Measurements from ENCODE around the gene LRFN2. TPM values are rescaled to one million over a fixed set of nuclear protein-coding genes. Genes with fewer than 3 reads are reported as not detected.

Gene LRFN2
- total RNA-seq, 2 experiments from 2014 or later = not detected

DNA sequence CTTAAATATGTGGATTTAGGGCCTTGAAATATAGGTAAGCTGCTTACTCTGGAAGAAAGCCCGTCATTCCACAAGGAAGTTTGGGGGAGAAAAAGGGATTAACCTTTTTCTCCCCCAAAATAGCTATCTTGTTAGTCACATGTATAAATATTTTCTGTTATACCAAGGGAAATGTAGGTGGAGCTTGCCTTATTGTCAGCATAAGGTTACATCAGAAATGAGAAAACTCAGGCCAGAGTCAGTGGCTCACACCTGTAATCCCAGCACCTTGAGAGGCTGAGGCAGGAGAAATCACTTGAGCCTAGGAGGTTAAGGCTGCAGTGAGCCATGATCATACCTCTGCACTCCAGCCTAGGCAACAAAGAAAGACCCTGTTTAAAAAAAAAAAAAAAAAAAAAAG lies 129.9 kb downstream of the LRFN2 start:
- Mint-ChIP-seq H3K4me3 (no peak overlapping the region), H3K27me3 (peaks cover 22% of the 10 kb centered on the region), H3K9me3 (no peaks in the 10 kb centered on the region), H3K27ac (no peak overlapping the region), H3K36me3 (no peaks in the 10 kb centered on the region), H3K4me1 (no peaks in the 10 kb centered on the region)
- DNase-seq = no peak
- ATAC-seq (ENCODE audit: low read depth) = no peak
- POLR2A ChIA-PET = no interaction called here

DNA sequence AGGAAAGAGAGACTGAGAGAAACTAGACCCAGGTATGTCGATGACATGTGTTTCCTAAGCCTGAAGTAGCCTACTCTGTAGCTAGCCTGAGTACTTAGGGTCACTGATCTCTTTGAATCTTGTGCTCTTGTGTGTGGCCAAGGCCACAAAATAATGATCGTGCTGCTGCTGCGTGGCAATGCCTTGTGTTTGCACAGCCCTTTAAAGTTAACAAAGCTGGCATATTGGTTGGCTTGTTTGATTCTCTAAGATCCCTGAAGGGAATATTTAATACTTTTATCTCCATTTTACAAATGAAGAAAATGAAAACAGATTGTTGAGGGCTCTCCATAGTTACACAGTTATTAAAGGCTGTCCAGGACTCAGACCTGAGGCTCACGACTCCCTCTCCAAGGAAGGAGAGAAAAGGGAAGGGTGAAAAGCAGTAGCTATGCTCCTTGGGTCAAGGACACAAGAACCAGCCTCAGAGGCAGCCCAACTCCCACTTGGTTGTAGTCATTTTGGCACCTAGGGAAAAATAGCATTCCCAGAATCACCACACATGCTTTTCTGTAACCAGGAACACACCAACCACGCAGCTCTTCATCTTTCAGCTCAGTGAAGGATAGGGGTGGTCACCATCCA lies 130.7 kb downstream of the LRFN2 start:
- POLR2A ChIA-PET = no interaction called here
- DNase-seq = no peak
- Mint-ChIP-seq H3K4me1 (no peaks in the 10 kb centered on the region), H3K9me3 (no peaks in the 10 kb centered on the region), H3K4me3 (no peak overlapping the region), H3K27me3 (peaks cover 26% of the 10 kb centered on the region), H3K27ac (no peak overlapping the region), H3K36me3 (no peaks in the 10 kb centered on the region)
- ATAC-seq (ENCODE audit: low read depth) = no peak

DNA sequence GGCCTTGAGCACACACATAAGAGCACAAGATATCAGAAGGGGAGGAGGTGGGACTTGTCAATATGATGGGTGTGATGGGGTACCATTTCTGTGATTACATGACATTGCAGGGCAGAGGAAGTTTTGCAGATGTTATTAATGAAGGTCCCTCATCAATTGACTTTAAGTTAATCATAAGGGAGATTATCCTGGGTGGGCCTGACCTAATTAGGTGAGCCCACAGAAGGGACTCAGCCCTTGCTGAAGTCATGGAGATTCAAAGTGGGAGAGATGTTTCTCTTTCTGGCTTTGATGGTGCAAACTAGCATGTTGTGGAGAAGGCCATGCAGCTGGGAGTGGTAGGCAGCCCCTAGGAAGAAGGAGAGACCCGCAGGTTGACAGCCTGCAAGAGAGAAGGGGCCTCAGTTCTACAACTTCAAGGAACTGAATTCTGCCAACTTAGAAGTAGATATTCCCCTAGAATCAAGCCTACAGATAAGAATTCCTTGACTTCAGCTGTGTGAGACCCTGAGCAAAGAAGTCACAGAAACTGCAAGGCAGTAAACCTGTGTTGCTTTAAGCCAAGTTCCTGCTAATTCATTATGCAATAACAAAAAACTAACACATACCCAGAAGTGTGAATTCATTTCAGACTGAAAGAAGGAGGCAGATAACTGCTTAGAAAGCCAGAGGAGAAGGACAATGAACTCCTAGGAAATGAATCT lies 131.3 kb downstream of the LRFN2 start:
- Mint-ChIP-seq H3K27ac (no peak overlapping the region), H3K4me3 (no peak overlapping the region), H3K27me3 (peaks cover 26% of the 10 kb centered on the region), H3K9me3 (no peaks in the 10 kb centered on the region), H3K4me1 (no peaks in the 10 kb centered on the region), H3K36me3 (no peaks in the 10 kb centered on the region)
- ATAC-seq (ENCODE audit: low read depth) (no peak), DNase-seq (no peak)
- POLR2A ChIA-PET = interaction anchor here (0.5 kb wide), 1 partner anchor 149 kb away, joined by 4 read pairs; no protein-coding TSS in a partner anchor

DNA sequence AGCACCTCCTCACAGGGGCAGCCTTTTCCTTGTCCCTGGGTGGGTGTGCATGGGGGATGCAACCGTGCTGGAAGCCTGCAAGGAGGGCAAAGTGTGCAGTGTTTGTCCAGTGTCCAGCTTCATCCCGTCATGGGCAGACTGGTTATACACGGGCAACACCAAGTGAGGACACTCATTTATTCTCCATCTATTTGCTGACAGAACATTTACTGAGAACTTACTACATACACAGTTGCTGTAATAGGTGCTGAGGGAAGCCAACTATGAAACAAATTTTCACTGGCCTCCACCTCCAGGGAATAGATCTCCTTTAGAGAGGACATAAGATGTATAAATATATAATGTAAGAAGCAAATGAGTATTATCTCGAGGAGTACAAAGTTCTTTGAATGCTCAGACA lies 136.7 kb downstream of the LRFN2 start:
- no peak overlapping the region for H3K4me3 Mint-ChIP-seq
- no peaks in the 10 kb centered on the region for H3K36me3 Mint-ChIP-seq
- no peaks in the 10 kb centered on the region for H3K9me3 Mint-ChIP-seq
- no peak for ATAC-seq (ENCODE audit: low read depth)
- POLR2A ChIA-PET = no interaction called here
- H3K27ac Mint-ChIP-seq = no peak overlapping the region
- peaks cover 3% of the 10 kb centered on the region for H3K4me1 Mint-ChIP-seq
- DNase-seq = no peak
- peaks cover 29% of the 10 kb centered on the region for H3K27me3 Mint-ChIP-seq

DNA sequence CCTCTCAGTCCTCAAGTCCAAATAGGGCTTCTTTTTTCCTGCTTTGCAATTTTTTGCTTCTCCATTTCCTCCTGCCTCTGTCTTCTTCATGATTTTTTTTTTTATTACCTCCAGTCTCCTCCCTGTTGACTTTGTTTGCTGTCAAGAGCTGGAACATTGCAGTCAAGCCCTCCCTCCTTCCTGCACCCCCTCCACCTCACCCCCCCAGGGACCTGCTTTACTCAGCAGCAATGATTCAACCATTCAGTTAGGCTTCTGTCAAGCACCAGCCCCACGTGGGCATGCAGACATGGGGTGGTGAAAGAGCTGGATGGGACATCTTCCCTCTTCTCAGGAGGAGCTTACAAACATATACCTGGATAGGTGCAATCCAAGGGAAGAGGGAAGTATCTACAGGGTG lies 142.4 kb downstream of the LRFN2 start:
- Mint-ChIP-seq H3K27me3 (peaks cover 18% of the 10 kb centered on the region), H3K27ac (no peak overlapping the region), H3K36me3 (no peaks in the 10 kb centered on the region), H3K4me3 (no peak overlapping the region), H3K9me3 (no peaks in the 10 kb centered on the region), H3K4me1 (peaks cover 3% of the 10 kb centered on the region)
- DNase-seq (no peak), ATAC-seq (ENCODE audit: low read depth) (no peak)
- POLR2A ChIA-PET = no interaction called here

DNA sequence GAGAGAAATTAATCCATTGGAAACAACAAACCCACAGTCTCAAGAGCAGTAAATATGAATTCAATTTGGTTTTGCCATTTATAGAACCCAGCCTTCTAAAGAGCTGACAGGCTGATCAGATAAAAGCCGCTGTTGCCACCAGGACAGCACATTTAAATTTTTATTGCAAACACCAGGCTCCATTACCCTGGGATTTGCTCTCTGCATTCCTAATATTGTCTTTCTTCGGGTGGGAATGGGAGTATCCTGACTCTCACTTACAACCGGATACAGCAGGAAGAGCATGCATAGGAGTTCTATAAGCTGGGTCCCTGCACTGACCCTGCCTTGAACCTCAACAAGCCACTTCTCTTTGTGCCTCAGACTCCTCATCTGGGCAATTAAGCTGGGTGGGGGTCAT lies 142.9 kb downstream of the LRFN2 start:
- peaks cover 17% of the 10 kb centered on the region for H3K27me3 Mint-ChIP-seq
- no peaks in the 10 kb centered on the region for H3K36me3 Mint-ChIP-seq
- peaks cover 3% of the 10 kb centered on the region for H3K4me1 Mint-ChIP-seq
- no peak overlapping the region for H3K4me3 Mint-ChIP-seq
- no peak for DNase-seq
- POLR2A ChIA-PET = no interaction called here
- H3K27ac Mint-ChIP-seq = no peak overlapping the region
- ATAC-seq (ENCODE audit: low read depth) = no peak
- no peaks in the 10 kb centered on the region for H3K9me3 Mint-ChIP-seq

DNA sequence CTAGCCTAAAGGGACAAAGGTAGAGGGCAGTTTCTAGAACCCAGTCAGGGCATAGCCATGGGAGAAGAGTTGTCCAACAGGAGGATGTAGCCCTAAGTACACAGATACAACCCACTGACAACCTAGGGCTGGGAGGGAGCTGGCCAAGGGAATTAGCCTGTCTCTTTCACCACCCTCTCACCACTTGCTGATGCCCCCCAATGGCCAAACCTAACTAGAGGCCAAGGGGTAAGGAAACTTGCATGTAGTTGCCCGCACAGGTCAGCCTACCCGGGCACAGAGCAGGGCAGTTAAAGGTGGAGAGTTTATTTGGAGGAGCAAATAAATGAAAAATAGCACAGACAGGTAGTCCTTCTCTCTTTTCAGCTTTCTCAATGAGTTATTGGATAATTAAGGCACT lies 143.3 kb downstream of the LRFN2 start:
- H3K9me3 Mint-ChIP-seq = no peaks in the 10 kb centered on the region
- ATAC-seq (ENCODE audit: low read depth) = no peak
- peaks cover 3% of the 10 kb centered on the region for H3K4me1 Mint-ChIP-seq
- H3K27ac Mint-ChIP-seq = no peak overlapping the region
- no peak overlapping the region for H3K4me3 Mint-ChIP-seq
- no peaks in the 10 kb centered on the region for H3K36me3 Mint-ChIP-seq
- H3K27me3 Mint-ChIP-seq = peaks cover 17% of the 10 kb centered on the region
- POLR2A ChIA-PET = no interaction called here
- DNase-seq = no peak

DNA sequence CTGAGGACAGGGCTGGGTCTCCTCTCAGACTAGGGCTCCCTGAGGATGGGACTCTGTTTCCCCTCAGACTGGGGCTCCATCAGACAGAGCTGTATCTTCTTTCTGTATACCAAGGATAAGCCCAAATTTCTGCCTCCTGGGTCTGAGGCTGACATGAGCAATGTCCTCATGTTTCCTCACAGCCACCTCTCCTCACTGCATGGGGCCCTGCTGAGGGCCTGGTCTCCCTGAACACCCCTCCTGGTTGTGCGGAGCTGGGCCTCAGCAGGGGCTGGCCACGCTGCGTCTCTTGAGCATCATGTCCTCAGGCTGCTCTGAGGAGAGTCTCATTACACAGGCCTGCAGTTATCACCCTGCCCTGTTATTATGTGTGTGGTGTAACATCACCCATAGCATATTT lies 144.6 kb downstream of the LRFN2 start:
- Mint-ChIP-seq H3K4me3 (no peak overlapping the region), H3K4me1 (peaks cover 7% of the 10 kb centered on the region), H3K27ac (no peak overlapping the region), H3K27me3 (peaks cover 9% of the 10 kb centered on the region), H3K36me3 (no peaks in the 10 kb centered on the region), H3K9me3 (no peaks in the 10 kb centered on the region)
- ATAC-seq (ENCODE audit: low read depth) (no peak), DNase-seq (no peak)
- POLR2A ChIA-PET = no interaction called here

DNA sequence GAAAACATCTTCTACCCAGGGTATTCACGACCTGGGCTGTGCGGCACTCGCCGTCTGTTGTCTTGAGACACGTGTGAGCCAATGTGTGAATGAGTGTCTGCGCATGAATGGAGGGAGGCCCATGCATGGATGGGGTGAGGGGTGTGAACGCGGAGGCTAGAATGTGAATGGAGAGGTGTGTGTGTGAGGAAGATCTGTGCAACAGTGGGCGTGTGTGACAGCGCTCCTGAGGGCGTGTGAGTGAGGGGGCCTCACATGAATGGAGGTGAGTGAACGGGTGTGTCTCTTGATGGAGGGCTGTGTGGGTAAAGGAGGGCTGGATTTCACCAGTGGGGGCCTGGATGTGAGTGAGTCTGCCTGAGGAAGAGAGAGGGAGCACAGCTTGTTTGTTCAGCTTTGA lies 146.0 kb downstream of the LRFN2 start:
- Mint-ChIP-seq H3K27me3 (peaks cover 6% of the 10 kb centered on the region), H3K36me3 (no peaks in the 10 kb centered on the region), H3K4me1 (peaks cover 16% of the 10 kb centered on the region), H3K4me3 (no peak overlapping the region), H3K27ac (no peak overlapping the region), H3K9me3 (no peaks in the 10 kb centered on the region)
- DNase-seq (no peak), ATAC-seq (ENCODE audit: low read depth) (no peak)
- POLR2A ChIA-PET = no interaction called here

DNA sequence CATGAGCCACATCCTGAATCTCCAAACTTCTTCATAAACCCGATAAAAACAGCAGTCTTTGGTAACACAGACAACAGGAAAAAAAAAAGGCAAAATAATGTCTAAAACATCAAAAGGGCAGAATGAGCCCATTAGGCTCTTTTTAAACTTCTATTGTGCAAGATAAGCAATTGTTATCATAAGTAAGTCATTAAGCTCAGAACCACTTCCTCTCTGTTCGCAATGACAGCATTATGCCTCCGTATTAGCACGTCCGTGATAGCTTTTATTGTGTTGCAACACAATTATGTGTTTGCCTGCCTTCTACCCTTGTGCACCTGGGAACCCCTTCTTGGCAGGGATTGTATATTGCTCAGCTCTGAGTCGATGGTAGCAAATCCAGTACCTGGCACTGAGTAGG lies 147.1 kb downstream of the LRFN2 start:
- no peaks in the 10 kb centered on the region for H3K9me3 Mint-ChIP-seq
- peaks cover under 1% of the 10 kb centered on the region for H3K27me3 Mint-ChIP-seq
- H3K36me3 Mint-ChIP-seq = no peaks in the 10 kb centered on the region
- H3K4me1 Mint-ChIP-seq = peaks cover 16% of the 10 kb centered on the region
- no peak for ATAC-seq (ENCODE audit: low read depth)
- DNase-seq = no peak
- POLR2A ChIA-PET = no interaction called here
- no peak overlapping the region for H3K4me3 Mint-ChIP-seq
- no peak overlapping the region for H3K27ac Mint-ChIP-seq

DNA sequence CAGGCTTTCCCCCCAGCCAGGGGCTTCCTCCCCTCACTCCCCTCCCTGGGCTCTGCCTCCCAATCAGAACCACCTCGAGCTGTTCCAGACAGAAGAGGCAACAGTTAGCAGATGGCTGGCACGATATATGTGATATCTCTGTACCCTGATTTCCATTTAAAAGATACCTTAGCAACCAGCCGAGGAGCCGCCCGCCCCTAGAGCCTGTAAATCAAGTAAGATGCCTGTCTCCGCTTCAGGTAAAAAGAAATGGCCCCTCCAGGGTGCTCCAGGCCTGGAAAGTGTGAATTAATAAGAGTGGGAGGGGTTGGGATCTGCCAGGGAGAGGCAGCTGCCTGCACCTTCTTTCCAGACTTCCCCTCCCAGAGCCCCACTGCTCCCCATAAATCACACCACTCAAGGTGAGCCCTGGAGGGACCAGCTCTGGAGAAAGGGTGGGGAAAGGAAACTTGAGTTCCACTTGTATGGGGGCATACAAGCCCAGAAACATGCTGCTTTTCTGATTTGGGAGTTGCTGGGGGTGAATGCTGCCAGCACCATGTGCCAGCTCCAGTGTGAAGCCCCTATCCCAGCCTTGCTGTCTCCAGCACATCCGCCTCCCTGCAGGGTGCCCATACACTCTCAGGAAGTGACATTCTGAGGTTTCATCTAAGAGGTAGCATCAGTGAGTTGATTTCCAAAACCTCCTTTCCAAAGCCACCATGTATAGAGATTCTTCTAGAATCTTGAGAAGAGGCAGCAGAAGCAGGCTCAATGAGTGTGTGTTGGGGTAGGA lies 148.0 kb downstream of the LRFN2 start:
- H3K9me3 Mint-ChIP-seq = no peaks in the 10 kb centered on the region
- ATAC-seq (ENCODE audit: low read depth) = no peak
- no peak overlapping the region for H3K4me3 Mint-ChIP-seq
- no peak overlapping the region for H3K27ac Mint-ChIP-seq
- POLR2A ChIA-PET = no interaction called here
- peaks cover 16% of the 10 kb centered on the region for H3K4me1 Mint-ChIP-seq
- no peaks in the 10 kb centered on the region for H3K27me3 Mint-ChIP-seq
- no peaks in the 10 kb centered on the region for H3K36me3 Mint-ChIP-seq
- DNase-seq = no peak

DNA sequence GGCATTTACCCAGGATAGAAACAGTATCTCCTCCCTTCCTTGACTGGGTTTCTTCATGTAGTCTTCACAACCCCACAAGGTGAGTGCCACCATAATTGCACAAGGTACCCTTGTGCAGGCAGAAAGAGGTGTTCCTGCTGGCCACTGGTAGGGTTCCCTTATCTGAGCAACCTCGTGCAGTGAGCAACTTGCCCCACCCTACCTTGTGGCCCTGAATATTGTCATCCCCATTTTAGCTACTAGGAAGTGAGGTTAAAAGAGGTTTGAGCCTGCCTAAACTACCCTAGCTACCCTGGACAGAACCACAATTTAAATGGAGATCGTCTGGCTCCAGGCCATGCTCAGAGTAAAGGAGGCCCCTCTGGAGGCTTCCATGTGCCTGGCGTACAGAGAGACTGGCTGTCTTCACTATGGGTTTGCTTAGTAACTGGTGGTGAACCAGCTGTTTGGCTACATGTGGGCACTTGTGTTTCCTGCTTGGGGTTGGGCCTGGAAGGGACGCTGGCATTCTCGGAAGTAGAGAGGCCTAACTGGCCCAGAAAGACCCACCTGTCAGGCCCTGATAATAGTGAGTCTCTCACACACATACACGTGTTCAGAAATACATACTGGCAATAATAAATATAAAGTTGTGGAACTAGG lies 148.8 kb downstream of the LRFN2 start:
- POLR2A ChIA-PET = no interaction called here
- Mint-ChIP-seq H3K4me3 (no peak overlapping the region), H3K36me3 (no peaks in the 10 kb centered on the region), H3K4me1 (peaks cover 16% of the 10 kb centered on the region), H3K9me3 (no peaks in the 10 kb centered on the region), H3K27me3 (no peaks in the 10 kb centered on the region), H3K27ac (no peak overlapping the region)
- ATAC-seq (ENCODE audit: low read depth) (no peak), DNase-seq (no peak)

DNA sequence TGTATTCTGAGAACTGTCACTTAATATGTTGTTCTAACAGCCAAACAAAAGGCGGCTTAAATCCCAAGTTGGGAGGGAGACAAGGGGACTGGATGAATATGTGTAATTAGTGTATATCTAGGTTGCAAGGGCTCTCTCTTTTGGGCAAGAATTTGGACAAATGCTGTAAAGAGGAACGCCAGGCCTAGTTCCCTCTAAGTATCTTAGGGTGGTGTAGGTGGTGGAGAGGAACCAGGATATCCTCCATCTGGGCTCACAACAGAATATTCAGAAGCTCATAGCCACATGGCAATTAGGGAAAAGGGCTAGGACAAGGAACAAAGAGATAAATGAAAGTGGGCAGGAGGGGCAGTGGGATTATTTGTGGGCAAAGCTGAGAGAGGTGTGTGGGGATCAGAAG lies 149.5 kb downstream of the LRFN2 start:
- ATAC-seq (ENCODE audit: low read depth) (no peak), DNase-seq (no peak)
- Mint-ChIP-seq H3K4me1 (peaks cover 16% of the 10 kb centered on the region), H3K36me3 (no peaks in the 10 kb centered on the region), H3K27me3 (no peaks in the 10 kb centered on the region), H3K9me3 (no peaks in the 10 kb centered on the region), H3K4me3 (no peak overlapping the region), H3K27ac (no peak overlapping the region)
- POLR2A ChIA-PET = no interaction called here
